Tibial artery (tissue), 4 donors: Measurements from ENCODE around the gene CFAP65.

Experiments
- DNase-seq, 2 donors: peaks; one replicate each; pipeline ENCODE4 v3.0.0-alpha.2; 2019
- H3K27ac ChIP-seq, 2 donors: fragments of 200-600 bp; sonication (generic) in 1 of 2; 1 replicate in 1 of 2; 2 replicates in 1 of 2; pipeline ENCODE4 v1.5.1; 2018 to 2019; ENCODE audit warnings: mild to moderate bottlenecking in 1 of 2
- H3K27me3 ChIP-seq, 2 donors: fragments of 200-600 bp; sonication (generic) in 1 of 2; one replicate each; pipeline versions ENCODE4 v1.5.1 to v1.6.0; 2016 to 2019
- H3K36me3 ChIP-seq, 3 donors: fragments of 200-600 bp; sonication (generic) in 2 of 3; one replicate each; pipeline ENCODE4 v1.5.1; 2016 to 2019; ENCODE audit warnings: mild to moderate bottlenecking in 2 of 3
- H3K4me1 ChIP-seq, 4 donors: fragments of 200-600 bp; sonication (generic) in 2 of 4; 1 replicate in 3 of 4; 2 replicates in 1 of 4; pipeline ENCODE4 v1.5.1; 2016 to 2019
- H3K4me3 ChIP-seq, 2 donors: fragments of 200-600 bp; sonication (generic) in 1 of 2; 1 replicate in 1 of 2; 2 replicates in 1 of 2; pipeline ENCODE4 v1.5.1; 2018 to 2019; ENCODE audit warnings: mild to moderate bottlenecking in 2 of 2
- H3K9me3 ChIP-seq, 3 donors: fragments of 200-600 bp; sonication (generic) in 1 of 3; one replicate each; pipeline ENCODE4 v1.5.1; 2016 to 2019
- intact Hi-C: fragments of 100-400 bp; cut with DNase I; formaldehyde crosslinking; loops from one replicate; pipeline ENCODE4 v1.15.0; 2023; ENCODE audit warnings: low total_unique reads
- TF ChIP-seq, protein P1 (sequence below), 2 experiments: fragments of 200-600 bp in 1 of 2; fragments of 450-650 bp in 1 of 2; IDR thresholded peaks; one replicate each; pipeline ENCODE4 v1.5.1; 2017 to 2019; ENCODE audit warnings: antibody characterized with exemption in 2 of 2, mild to moderate bottlenecking in 1 of 2, moderate library complexity in 1 of 2

Gene CFAP65

DNA sequence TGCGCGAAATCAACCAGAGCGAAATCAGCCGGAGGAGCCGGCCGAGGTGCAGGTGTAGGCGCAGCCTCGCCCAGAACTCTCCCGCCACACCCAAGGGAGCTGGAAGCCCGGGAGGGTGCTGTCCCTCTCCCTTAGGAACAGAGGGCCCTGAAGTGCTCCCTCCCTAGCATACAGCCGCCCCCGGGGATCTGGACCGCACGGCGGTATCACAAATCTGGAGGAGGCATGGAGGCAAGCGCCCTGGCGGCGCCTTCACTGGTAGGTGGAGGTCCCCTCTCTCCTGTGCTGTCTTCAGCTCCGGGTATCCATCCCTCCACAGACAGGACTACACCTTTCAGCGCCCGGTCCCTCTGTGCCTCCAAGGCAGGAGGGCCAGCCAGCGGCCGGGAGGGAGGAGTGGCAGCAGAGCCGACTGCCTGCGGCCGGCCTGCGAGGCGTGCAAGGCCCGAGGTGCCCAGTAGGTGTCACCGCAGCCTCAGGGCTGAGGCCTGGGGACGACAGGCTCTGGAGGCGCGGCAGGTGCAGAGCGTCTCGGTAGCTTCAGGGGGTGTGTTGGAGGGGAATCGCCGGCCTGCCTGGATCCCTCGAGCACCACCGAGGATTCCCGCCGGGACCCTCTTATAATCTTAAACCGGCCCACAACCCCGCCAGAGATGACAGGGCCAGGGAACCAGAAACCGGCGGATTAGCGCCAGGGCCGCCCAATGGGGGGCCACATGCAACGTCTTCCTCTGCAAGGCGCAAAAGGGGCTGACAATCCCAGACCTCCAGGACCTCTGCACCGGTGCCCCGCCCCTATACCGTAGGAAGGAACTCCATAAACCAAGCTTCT is 16.6 kb upstream of the CFAP65 start:
- Histone ChIP-seq H3K36me3 (no peaks in the 10 kb centered on the region), H3K4me1 (peaks cover 6 to 42% (median 40%) of the 10 kb centered on the region in 4 donors), H3K27ac (no peak overlapping the region), H3K4me3 (no peak overlapping the region), H3K9me3 (no peaks in the 10 kb centered on the region), H3K27me3 (peaks cover 4 to 85% of the 10 kb centered on the region in 2 donors)
- peak; percentile 47 to 76 for DNase-seq
- TF ChIP-seq, protein P1, sequence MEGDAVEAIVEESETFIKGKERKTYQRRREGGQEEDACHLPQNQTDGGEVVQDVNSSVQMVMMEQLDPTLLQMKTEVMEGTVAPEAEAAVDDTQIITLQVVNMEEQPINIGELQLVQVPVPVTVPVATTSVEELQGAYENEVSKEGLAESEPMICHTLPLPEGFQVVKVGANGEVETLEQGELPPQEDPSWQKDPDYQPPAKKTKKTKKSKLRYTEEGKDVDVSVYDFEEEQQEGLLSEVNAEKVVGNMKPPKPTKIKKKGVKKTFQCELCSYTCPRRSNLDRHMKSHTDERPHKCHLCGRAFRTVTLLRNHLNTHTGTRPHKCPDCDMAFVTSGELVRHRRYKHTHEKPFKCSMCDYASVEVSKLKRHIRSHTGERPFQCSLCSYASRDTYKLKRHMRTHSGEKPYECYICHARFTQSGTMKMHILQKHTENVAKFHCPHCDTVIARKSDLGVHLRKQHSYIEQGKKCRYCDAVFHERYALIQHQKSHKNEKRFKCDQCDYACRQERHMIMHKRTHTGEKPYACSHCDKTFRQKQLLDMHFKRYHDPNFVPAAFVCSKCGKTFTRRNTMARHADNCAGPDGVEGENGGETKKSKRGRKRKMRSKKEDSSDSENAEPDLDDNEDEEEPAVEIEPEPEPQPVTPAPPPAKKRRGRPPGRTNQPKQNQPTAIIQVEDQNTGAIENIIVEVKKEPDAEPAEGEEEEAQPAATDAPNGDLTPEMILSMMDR (IDR thresholded peaks at IDR 0.05): peak; percentile 93 to 95
- intact Hi-C loops: loop anchor here (2.0 to 10.0 kb wide), 3 partner anchors 61 to 247 kb away; partner anchors contain the start of gene PTPRN

DNA sequence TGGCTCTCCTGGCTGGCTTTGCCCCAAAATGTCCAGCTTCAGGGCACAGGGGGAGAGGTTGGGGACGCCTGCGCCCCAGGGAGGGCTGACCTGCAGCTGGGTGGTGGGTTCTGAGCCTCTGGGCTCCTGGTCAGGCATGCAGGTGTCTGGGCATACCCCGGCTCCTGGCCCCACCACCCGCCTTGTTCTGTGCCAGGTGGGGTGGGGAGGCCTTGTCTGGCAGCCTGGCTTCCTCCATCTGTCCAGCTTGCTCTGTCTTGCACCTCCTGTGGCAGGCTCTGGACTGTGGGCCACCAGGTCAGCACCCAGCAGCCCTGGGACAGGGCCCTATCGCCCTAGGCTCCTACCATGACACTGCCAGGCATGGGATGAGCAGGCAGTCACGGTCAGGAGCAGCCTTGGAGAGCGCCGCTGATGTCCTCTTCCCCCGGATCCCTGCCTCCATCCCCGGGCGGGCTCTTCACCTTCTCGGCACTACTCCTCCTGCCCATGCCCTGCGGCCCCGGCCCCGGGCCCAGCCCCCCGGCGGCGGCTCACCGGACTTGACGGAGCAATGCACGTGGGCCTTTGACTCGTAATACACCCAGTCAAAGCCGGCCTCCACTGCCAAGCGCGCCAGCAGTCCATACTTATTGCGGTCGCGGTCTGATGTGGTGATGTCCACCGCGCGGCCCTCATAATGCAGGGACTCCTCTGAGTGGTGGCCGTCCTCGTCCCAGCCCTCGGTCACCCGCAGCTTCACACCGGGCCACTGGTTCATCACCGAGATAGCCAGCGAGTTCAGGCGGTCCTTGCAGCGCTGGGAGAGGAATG is 15.8 kb upstream of the CFAP65 start:
- no peak overlapping the region for H3K4me3 ChIP-seq
- H3K9me3 ChIP-seq: no peaks in the 10 kb centered on the region
- DNase-seq: no peak
- peaks cover 4 to 79% of the 10 kb centered on the region in 2 donors for H3K27me3 ChIP-seq
- H3K27ac ChIP-seq: no peak overlapping the region
- intact Hi-C loops: loop anchor here (10.0 kb wide), 1 partner anchor 248 kb away; the partner anchor contains the start of gene PTPRN
- H3K36me3 ChIP-seq: no peaks in the 10 kb centered on the region
- peaks cover 6 to 42% (median 40%) of the 10 kb centered on the region in 4 donors for H3K4me1 ChIP-seq
- TF ChIP-seq, protein P1 (IDR thresholded peaks at IDR 0.05): no peak

- TF ChIP-seq, protein P1 (IDR thresholded peaks at IDR 0.05): no peak
- DNase-seq: no peak
- no peaks in the 10 kb centered on the region for H3K36me3 ChIP-seq
- intact Hi-C loops: loop anchor here (10.0 kb wide), 1 partner anchor 248 kb away; the partner anchor contains the start of gene PTPRN
- H3K27me3 ChIP-seq: peaks cover 4 to 76% of the 10 kb centered on the region in 2 donors
- no peak overlapping the region for H3K27ac ChIP-seq
- H3K9me3 ChIP-seq: no peaks in the 10 kb centered on the region
- H3K4me3 ChIP-seq: no peak overlapping the region
- peaks cover 6 to 40% (median 39%) of the 10 kb centered on the region in 4 donors for H3K4me1 ChIP-seq
Observed at GRCh38 chr2:219056176-219056895, 15.0 kb upstream of the CFAP65 start.

- no peaks in the 10 kb centered on the region for H3K9me3 ChIP-seq
- peaks cover 6 to 30% (median 29%) of the 10 kb centered on the region in 4 donors for H3K4me1 ChIP-seq
- intact Hi-C loops: loop anchor here (10.0 kb wide), 1 partner anchor 250 kb away; the partner anchor contains the start of gene PTPRN
- H3K27me3 ChIP-seq: peaks cover 4 to 75% of the 10 kb centered on the region in 2 donors
- TF ChIP-seq, protein P1 (IDR thresholded peaks at IDR 0.05): no peak
- H3K36me3 ChIP-seq: no peaks in the 10 kb centered on the region
- no peak for DNase-seq
- H3K4me3 ChIP-seq: no peak overlapping the region
- H3K27ac ChIP-seq: no peak overlapping the region
Observed at GRCh38 chr2:219054956-219055903, 13.9 kb upstream of the CFAP65 start.
